HepG2 (cell line): ENCODE data around the gene CPNE4. TPM values are rescaled to one million over a fixed set of nuclear protein-coding genes. Genes with fewer than 3 reads are reported as not detected.

Experiments
- IKZF1 ChIP-seq: fragments of 450-650 bp; IDR thresholded peaks from 2 replicates; pipeline ENCODE4 v1.7.1; 2016
- KLF16 ChIP-seq, 2 experiments: sonication (generic) in 1 of 2; formaldehyde crosslinking in 1 of 2; IDR thresholded peaks; 2 replicates each; pipeline versions ENCODE4 v1.6.1 to v1.8.0; 2016 to 2023; ENCODE audit warnings: missing genetic modification reagents in 2 of 2, missing compliant biosample characterization in 1 of 2
- MED13 ChIP-seq: sonication (generic); formaldehyde crosslinking; IDR thresholded peaks from 2 replicates; pipeline ENCODE4 v1.5.0; 2020; ENCODE audit warnings: missing genetic modification reagents
- MED8 ChIP-seq: sonication (generic); formaldehyde crosslinking; IDR thresholded peaks from 2 replicates; pipeline ENCODE4 v1.8.1; 2023; ENCODE audit warnings: mild to moderate bottlenecking, missing genetic modification reagents; ENCODE audit not compliant: insufficient replicate concordance
- MIER3 ChIP-seq: IDR thresholded peaks from 2 replicates; pipeline ENCODE4 v1.6.1; 2016; ENCODE audit warnings: missing compliant biosample characterization, borderline replicate concordance
- NCOA1 ChIP-seq: sonication (generic); formaldehyde crosslinking; IDR thresholded peaks from 2 replicates; pipeline ENCODE4 v1.9.0; 2021; ENCODE audit warnings: missing genetic modification reagents
- PHB2 ChIP-seq: fragments of 450-650 bp; IDR thresholded peaks from 2 replicates; pipeline ENCODE4 v1.6.1; 2018; ENCODE audit not compliant: partially characterized antibody
- PRPF4 ChIP-seq: fragments of 200-400 bp; formaldehyde crosslinking; IDR thresholded peaks from 2 replicates; pipeline ENCODE4 v1.6.1; 2016; ENCODE audit warnings: low read length, low read depth; ENCODE audit not compliant: poor library complexity, severe bottlenecking
- ZMYM4 ChIP-seq: sonication (generic); formaldehyde crosslinking; IDR thresholded peaks from 2 replicates; pipeline ENCODE4 v1.8.1; 2023; ENCODE audit warnings: mild to moderate bottlenecking, missing genetic modification reagents
- ZNF256 ChIP-seq: sonication (generic); formaldehyde crosslinking; conservative IDR thresholded peaks from 2 replicates; pipeline ENCODE4 v1.4.0; 2020; ENCODE audit warnings: missing genetic modification reagents
- ZNF382 ChIP-seq: sonication (generic); formaldehyde crosslinking; IDR thresholded peaks from 2 replicates; pipeline ENCODE4 v1.5.0; 2020; ENCODE audit warnings: missing genetic modification reagents, mild to moderate bottlenecking, borderline replicate concordance
- ZNF432 ChIP-seq: sonication (generic); formaldehyde crosslinking; IDR thresholded peaks from 2 replicates; pipeline ENCODE4 v1.5.0; 2020; ENCODE audit warnings: missing genetic modification reagents, mild to moderate bottlenecking, borderline replicate concordance
- ZNF572 ChIP-seq: sonication (generic); formaldehyde crosslinking; IDR thresholded peaks from 2 replicates; pipeline ENCODE4 v1.5.1; 2020; ENCODE audit warnings: mild to moderate bottlenecking, missing genetic modification reagents
- ZNF747 ChIP-seq: sonication (generic); formaldehyde crosslinking; IDR thresholded peaks from 2 replicates; pipeline ENCODE4 v1.8.1; 2023; ENCODE audit warnings: missing genetic modification reagents, mild to moderate bottlenecking, borderline replicate concordance
- polyA plus RNA-seq, 8 experiments: library from polyadenylated mRNA; depleted of rRNA in 3 of 8; stranded (reverse) in 7 of 8; unstranded in 1 of 8; fragments of >200 nt; fragmentation: Illumina TruSeq in 4 of 8; extraction: Trizol in 4 of 8; gene quantifications; 2 replicates each; pipeline versions ENCODE4 v1.2.1 to v1.2.3, GENCODE V29; 2011 to 2016; ENCODE audit warnings: low read depth in 4 of 8, missing spikeins in 1 of 8, mixed read lengths in 1 of 8; ENCODE audit not compliant: insufficient read depth in 1 of 8
- total RNA-seq, 5 experiments: library from RNA; depleted of rRNA; stranded (reverse); fragments of >200 nt; fragmentation: Illumina TruSeq; extraction: Trizol; gene quantifications; 2 replicates each; pipeline ENCODE4 v1.2.3, GENCODE V29; 2016; ENCODE audit warnings: low read depth in 1 of 5
- TF ChIP-seq, protein P1 (sequence below): sonication (generic); formaldehyde crosslinking; IDR thresholded peaks from 2 replicates; pipeline ENCODE4 v1.4.0; 2020; ENCODE audit warnings: mild to moderate bottlenecking, missing genetic modification reagents, borderline replicate concordance
- TF ChIP-seq, protein P2 (sequence below): sonication (generic); formaldehyde crosslinking; IDR thresholded peaks from 2 replicates; pipeline ENCODE4 v1.9.0; 2021; ENCODE audit warnings: missing genetic modification reagents, borderline replicate concordance
- TF ChIP-seq, protein P3 (sequence below): sonication (generic); formaldehyde crosslinking; IDR thresholded peaks from 2 replicates; pipeline ENCODE4 v1.4.0; 2020; ENCODE audit warnings: mild to moderate bottlenecking, missing genetic modification reagents
- TF ChIP-seq, protein P4 (sequence below): sonication (generic); formaldehyde crosslinking; IDR thresholded peaks from 2 replicates; pipeline ENCODE4 v1.8.1; 2023; ENCODE audit warnings: missing genetic modification reagents, mild to moderate bottlenecking, borderline replicate concordance
- TF ChIP-seq, protein P5 (sequence below): sonication (generic); formaldehyde crosslinking; IDR thresholded peaks from 2 replicates; pipeline ENCODE4 v1.4.0; 2020; ENCODE audit warnings: missing genetic modification reagents

The CPNE4 gene
- total and polyA plus RNA-seq, 2 of the 13 experiments (the other 11 are each of a cell fraction or from before 2014, with no cell fraction given): not detected

DNA sequence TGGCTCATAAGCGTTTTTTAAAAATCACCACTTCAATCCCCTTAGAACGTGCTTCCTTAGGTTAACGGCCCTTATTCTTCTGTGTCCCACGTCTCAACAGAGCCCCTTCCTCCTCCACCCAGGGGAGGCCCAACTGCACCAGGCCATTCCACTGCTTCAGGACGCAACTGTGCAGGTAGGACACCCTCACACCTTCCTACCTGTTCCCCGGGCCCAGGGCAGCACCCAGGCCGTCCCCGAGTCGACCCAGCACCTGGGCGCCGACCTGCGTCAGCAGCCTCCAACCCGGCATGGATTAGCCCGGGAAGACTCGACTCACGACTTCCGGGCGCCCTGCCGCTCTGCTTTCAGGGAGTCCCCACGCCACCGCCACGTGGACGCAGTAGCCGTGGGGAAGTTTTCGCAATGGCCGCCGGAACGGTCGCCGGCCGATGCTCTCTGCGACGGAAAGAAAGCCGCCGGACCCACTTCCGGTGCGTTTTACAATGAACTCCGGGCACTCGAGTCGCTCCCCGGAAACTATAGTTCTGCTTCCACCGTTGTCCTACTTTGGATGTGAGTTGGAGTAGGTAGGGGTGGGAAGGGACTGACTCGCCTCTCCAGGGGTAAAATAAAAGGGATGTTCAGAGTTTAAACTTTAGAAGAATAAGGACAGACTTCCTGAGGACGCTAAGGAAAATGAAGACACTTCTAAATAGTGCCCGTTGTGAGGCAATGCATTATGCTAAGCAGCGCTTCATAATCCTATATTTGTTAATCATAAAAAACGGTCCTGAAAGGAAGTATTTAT, 532.1 kb downstream of the CPNE4 start, which contains the start of gene MRPL3 (continued):
- TF ChIP-seq, protein P1, sequence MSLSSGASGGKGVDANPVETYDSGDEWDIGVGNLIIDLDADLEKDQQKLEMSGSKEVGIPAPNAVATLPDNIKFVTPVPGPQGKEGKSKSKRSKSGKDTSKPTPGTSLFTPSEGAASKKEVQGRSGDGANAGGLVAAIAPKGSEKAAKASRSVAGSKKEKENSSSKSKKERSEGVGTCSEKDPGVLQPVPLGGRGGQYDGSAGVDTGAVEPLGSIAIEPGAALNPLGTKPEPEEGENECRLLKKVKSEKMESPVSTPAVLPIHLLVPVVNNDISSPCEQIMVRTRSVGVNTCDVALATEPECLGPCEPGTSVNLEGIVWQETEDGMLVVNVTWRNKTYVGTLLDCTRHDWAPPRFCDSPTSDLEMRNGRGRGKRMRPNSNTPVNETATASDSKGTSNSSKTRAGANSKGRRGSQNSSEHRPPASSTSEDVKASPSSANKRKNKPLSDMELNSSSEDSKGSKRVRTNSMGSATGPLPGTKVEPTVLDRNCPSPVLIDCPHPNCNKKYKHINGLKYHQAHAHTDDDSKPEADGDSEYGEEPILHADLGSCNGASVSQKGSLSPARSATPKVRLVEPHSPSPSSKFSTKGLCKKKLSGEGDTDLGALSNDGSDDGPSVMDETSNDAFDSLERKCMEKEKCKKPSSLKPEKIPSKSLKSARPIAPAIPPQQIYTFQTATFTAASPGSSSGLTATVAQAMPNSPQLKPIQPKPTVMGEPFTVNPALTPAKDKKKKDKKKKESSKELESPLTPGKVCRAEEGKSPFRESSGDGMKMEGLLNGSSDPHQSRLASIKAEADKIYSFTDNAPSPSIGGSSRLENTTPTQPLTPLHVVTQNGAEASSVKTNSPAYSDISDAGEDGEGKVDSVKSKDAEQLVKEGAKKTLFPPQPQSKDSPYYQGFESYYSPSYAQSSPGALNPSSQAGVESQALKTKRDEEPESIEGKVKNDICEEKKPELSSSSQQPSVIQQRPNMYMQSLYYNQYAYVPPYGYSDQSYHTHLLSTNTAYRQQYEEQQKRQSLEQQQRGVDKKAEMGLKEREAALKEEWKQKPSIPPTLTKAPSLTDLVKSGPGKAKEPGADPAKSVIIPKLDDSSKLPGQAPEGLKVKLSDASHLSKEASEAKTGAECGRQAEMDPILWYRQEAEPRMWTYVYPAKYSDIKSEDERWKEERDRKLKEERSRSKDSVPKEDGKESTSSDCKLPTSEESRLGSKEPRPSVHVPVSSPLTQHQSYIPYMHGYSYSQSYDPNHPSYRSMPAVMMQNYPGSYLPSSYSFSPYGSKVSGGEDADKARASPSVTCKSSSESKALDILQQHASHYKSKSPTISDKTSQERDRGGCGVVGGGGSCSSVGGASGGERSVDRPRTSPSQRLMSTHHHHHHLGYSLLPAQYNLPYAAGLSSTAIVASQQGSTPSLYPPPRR: no peak
- TF ChIP-seq, protein P2, sequence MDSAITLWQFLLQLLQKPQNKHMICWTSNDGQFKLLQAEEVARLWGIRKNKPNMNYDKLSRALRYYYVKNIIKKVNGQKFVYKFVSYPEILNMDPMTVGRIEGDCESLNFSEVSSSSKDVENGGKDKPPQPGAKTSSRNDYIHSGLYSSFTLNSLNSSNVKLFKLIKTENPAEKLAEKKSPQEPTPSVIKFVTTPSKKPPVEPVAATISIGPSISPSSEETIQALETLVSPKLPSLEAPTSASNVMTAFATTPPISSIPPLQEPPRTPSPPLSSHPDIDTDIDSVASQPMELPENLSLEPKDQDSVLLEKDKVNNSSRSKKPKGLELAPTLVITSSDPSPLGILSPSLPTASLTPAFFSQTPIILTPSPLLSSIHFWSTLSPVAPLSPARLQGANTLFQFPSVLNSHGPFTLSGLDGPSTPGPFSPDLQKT (CRISPR knock-in tag): peak; percentile 83; the same call in 1 of the 2 replicates
- TF ChIP-seq MIER3 (CRISPR knock-in tag) (peak; percentile 80), ZNF256 (peak; percentile 94), ZNF382 (CRISPR knock-in tag) (no peak), ZMYM4 (peak; percentile 95), MED13 (CRISPR knock-in tag) (peak; percentile 90), IKZF1 (no peak), NCOA1 (CRISPR knock-in tag) (0 out of 2 replicates have a peak, but pooled peaks have one; percentile 66), MED8 (CRISPR knock-in tag) (peak; percentile 94), PRPF4 (no peak), KLF16 (CRISPR knock-in tag; IDR thresholded peaks at IDR 0.05) (peak in 1 of 2 experiments; percentile 94; a peak in 2 of 4 replicates), ZNF747 (CRISPR knock-in tag) (peak; percentile 95), PHB2 (no peak), ZNF572 (CRISPR knock-in tag) (peak; percentile 98), ZNF432 (CRISPR knock-in tag) (no peak)
- TF ChIP-seq, protein P3, sequence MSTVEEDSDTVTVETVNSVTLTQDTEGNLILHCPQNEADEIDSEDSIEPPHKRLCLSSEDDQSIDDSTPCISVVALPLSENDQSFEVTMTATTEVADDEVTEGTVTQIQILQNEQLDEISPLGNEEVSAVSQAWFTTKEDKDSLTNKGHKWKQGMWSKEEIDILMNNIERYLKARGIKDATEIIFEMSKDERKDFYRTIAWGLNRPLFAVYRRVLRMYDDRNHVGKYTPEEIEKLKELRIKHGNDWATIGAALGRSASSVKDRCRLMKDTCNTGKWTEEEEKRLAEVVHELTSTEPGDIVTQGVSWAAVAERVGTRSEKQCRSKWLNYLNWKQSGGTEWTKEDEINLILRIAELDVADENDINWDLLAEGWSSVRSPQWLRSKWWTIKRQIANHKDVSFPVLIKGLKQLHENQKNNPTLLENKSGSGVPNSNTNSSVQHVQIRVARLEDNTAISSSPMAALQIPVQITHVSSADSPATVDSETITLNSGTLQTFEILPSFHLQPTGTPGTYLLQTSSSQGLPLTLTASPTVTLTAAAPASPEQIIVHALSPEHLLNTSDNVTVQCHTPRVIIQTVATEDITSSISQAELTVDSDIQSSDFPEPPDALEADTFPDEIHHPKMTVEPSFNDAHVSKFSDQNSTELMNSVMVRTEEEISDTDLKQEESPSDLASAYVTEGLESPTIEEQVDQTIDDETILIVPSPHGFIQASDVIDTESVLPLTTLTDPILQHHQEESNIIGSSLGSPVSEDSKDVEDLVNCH (CRISPR knock-in tag): no peak
- TF ChIP-seq, protein P4, sequence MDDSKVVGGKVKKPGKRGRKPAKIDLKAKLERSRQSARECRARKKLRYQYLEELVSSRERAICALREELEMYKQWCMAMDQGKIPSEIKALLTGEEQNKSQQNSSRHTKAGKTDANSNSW (CRISPR knock-in tag): peak; percentile 97; the same call in 1 of the 2 replicates
- TF ChIP-seq, protein P5, sequence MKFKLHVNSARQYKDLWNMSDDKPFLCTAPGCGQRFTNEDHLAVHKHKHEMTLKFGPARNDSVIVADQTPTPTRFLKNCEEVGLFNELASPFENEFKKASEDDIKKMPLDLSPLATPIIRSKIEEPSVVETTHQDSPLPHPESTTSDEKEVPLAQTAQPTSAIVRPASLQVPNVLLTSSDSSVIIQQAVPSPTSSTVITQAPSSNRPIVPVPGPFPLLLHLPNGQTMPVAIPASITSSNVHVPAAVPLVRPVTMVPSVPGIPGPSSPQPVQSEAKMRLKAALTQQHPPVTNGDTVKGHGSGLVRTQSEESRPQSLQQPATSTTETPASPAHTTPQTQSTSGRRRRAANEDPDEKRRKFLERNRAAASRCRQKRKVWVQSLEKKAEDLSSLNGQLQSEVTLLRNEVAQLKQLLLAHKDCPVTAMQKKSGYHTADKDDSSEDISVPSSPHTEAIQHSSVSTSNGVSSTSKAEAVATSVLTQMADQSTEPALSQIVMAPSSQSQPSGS (CRISPR knock-in tag): peak; percentile 87
